Measurements from ENCODE around the gene SDK2. TPM values are rescaled to one million over a fixed set of nuclear protein-coding genes. Genes with fewer than 3 reads are reported as not detected.

Gene SDK2
- total RNA-seq, 1 donor from 2014 or later: 1.4 TPM

- no peak for TF ChIP-seq CTCF (IDR thresholded peaks at IDR 0.05)
- Histone ChIP-seq H3K4me1 (peaks cover 9% of the 10 kb centered on the region), H3K9me3 (no peaks in the 10 kb centered on the region), H3K4me3 (no peak overlapping the region), H3K27me3 (ENCODE audit: low read depth) (peaks cover 11% of the 10 kb centered on the region), H3K27ac (no peak overlapping the region), H3K36me3 (no peaks in the 10 kb centered on the region)
- intact Hi-C loops (cut with DNase I): no loop called here
- no peak for DNase-seq
- no peak for ATAC-seq
Measured at GRCh38 chr17:73547790-73548189, 96.5 kb downstream of the SDK2 start.

GRCh38 chr17:73546770-73547536 is 97.3 kb downstream of the SDK2 start:
- peaks cover 6% of the 10 kb centered on the region for H3K4me1 ChIP-seq
- no peak overlapping the region for H3K4me3 ChIP-seq
- peaks cover 11% of the 10 kb centered on the region for H3K27me3 ChIP-seq (ENCODE audit: low read depth)
- intact Hi-C loops (cut with DNase I): no loop called here
- H3K36me3 ChIP-seq: no peaks in the 10 kb centered on the region
- no peak for TF ChIP-seq CTCF (IDR thresholded peaks at IDR 0.05)
- no peak overlapping the region for H3K27ac ChIP-seq
- no peaks in the 10 kb centered on the region for H3K9me3 ChIP-seq
- DNase-seq (peak; percentile 88), ATAC-seq (peak; percentile 65 to 83)

GRCh38 chr17:73546114-73546513 is 98.1 kb downstream of the SDK2 start:
- no peak for DNase-seq
- intact Hi-C loops (cut with DNase I): no loop called here
- H3K9me3 ChIP-seq: no peaks in the 10 kb centered on the region
- no peaks in the 10 kb centered on the region for H3K36me3 ChIP-seq
- no peak for ATAC-seq
- H3K27ac ChIP-seq: no peak overlapping the region
- peaks cover 6% of the 10 kb centered on the region for H3K4me1 ChIP-seq
- H3K27me3 ChIP-seq (ENCODE audit: low read depth): peaks cover 11% of the 10 kb centered on the region
- no peak overlapping the region for H3K4me3 ChIP-seq
- TF ChIP-seq CTCF (IDR thresholded peaks at IDR 0.05): no peak

- no peak for TF ChIP-seq CTCF (IDR thresholded peaks at IDR 0.05)
- ATAC-seq (no peak), DNase-seq (no peak)
- Histone ChIP-seq H3K9me3 (no peaks in the 10 kb centered on the region), H3K27me3 (ENCODE audit: low read depth) (peaks cover 7% of the 10 kb centered on the region), H3K4me3 (no peak overlapping the region), H3K27ac (no peak overlapping the region), H3K4me1 (peaks cover 6% of the 10 kb centered on the region), H3K36me3 (no peaks in the 10 kb centered on the region)
- intact Hi-C loops (cut with DNase I): no loop called here
Measured at GRCh38 chr17:73545109-73546032, 98.9 kb downstream of the SDK2 start.

GRCh38 chr17:73544333-73544732 is 99.9 kb downstream of the SDK2 start:
- Histone ChIP-seq H3K27ac (no peak overlapping the region), H3K9me3 (no peaks in the 10 kb centered on the region), H3K4me1 (peaks cover 6% of the 10 kb centered on the region), H3K36me3 (no peaks in the 10 kb centered on the region), H3K27me3 (ENCODE audit: low read depth) (peaks cover 3% of the 10 kb centered on the region), H3K4me3 (no peak overlapping the region)
- intact Hi-C loops (cut with DNase I): no loop called here
- DNase-seq (no peak), ATAC-seq (no peak)
- TF ChIP-seq CTCF (IDR thresholded peaks at IDR 0.05): no peak
